ENCODE measurements around the gene SEC63.

The SEC63 gene

GRCh38 chr6:107853230-107853629, 104.8 kb downstream of the SEC63 start:
- no peak for DNase-seq

- no peak for DNase-seq
Observed at GRCh38 chr6:107849325-107849724, 108.7 kb downstream of the SEC63 start.

- peak; percentile 96 for DNase-seq
Observed at GRCh38 chr6:107847844-107848802, 109.9 kb downstream of the SEC63 start.

GRCh38 chr6:107846262-107846795, 111.7 kb downstream of the SEC63 start:
- no peak for DNase-seq

- DNase-seq = no peak
Observed at GRCh38 chr6:107845777-107846176, 112.2 kb downstream of the SEC63 start.

- DNase-seq = no peak
Observed at GRCh38 chr6:107843400-107843799, 114.6 kb downstream of the SEC63 start.

GRCh38 chr6:107841275-107841670, 116.7 kb downstream of the SEC63 start:
- no peak for DNase-seq

- no peak for DNase-seq
Observed at GRCh38 chr6:107840636-107841274, 117.3 kb downstream of the SEC63 start.

GRCh38 chr6:107833136-107833535, 124.9 kb downstream of the SEC63 start:
- peak; percentile 43 for DNase-seq

- DNase-seq = peak; percentile 33
Observed at GRCh38 chr6:107832151-107833056, 125.6 kb downstream of the SEC63 start.

GRCh38 chr6:107830060-107830459, 127.9 kb downstream of the SEC63 start:
- DNase-seq = peak; percentile 34

GRCh38 chr6:107827541-107827940, 130.5 kb downstream of the SEC63 start:
- DNase-seq = no peak

GRCh38 chr6:107823047-107823557, 134.9 kb downstream of the SEC63 start:
- DNase-seq = peak; percentile 72

GRCh38 chr6:107822176-107823046, 135.6 kb downstream of the SEC63 start:
- no peak for DNase-seq

- no peak for DNase-seq
Observed at GRCh38 chr6:107821591-107821990, 136.4 kb downstream of the SEC63 start.

GRCh38 chr6:107820338-107821261, 137.4 kb downstream of the SEC63 start:
- peak; percentile 66 for DNase-seq

- DNase-seq = no peak
Observed at GRCh38 chr6:107819964-107820337, 138.1 kb downstream of the SEC63 start.

GRCh38 chr6:107819217-107819616, 138.8 kb downstream of the SEC63 start:
- DNase-seq = no peak

GRCh38 chr6:107818272-107818671, 139.7 kb downstream of the SEC63 start:
- no peak for DNase-seq

- DNase-seq = no peak
Observed at GRCh38 chr6:107817784-107818183, 140.2 kb downstream of the SEC63 start.

Measured in activated CD8-positive, alpha-beta memory T cell treated with anti-CD3 and anti-CD28 coated beads, Interleukin-2, amount 50 U/mL, for 48 hours (primary cell).